DOHH2 (cell line): ENCODE measurements around the gene EDEM1.

Source experiments
- CTCF ChIP-seq: fragments of 200-600 bp; sonication (generic); IDR thresholded peaks from one replicate; pipeline ENCODE4 v1.5.1; 2014; ENCODE audit warnings: antibody characterized with exemption, mild to moderate bottlenecking, low read depth, low read length; ENCODE audit not compliant: poor library complexity, severe bottlenecking
- EZH2phosphoT487 ChIP-seq: fragments of 200-600 bp; sonication (generic); IDR thresholded peaks from 2 replicates; pipeline ENCODE4 v1.6.1; 2017; ENCODE audit warnings: borderline replicate concordance, mild to moderate bottlenecking, antibody characterized with exemption, low read length, moderate library complexity, mixed read lengths

- TF ChIP-seq CTCF (no peak), EZH2phosphoT487 (no peak)
Observed at GRCh38 chr3:5205165-5205941, 17.8 kb downstream of the EDEM1 start.
